SK-N-SH (cell line): Measurements from ENCODE around the gene NLK. TPM values are rescaled to one million over a fixed set of nuclear protein-coding genes. Genes with fewer than 3 reads are reported as not detected.

ENCODE experiments used
- CTCF ChIA-PET: fragments of 300-600, 350-600 bp; formaldehyde crosslinking; extraction: SDS; loops from one replicate; lab custom pipeline; 2021; lab: Yijun Ruan, JAX
- POLR2A ChIA-PET: fragments of 350-600 bp; sonication (Branson Sonifier 250); formaldehyde crosslinking; extraction: SDS; loops from one replicate; lab custom pipeline; 2020; ENCODE audit warnings: antibody characterized with exemption, inconsistent platforms; lab: Yijun Ruan, JAX
- DNase-seq: peaks from one replicate; pipeline ENCODE4 v3.0.0; 2012
- H2AFZ ChIP-seq: fragments of 200-600 bp; sonication (generic); 2 replicates; pipeline ENCODE4 v1.8.1; 2016; ENCODE audit warnings: antibody characterized with exemption, mild to moderate bottlenecking, low read depth
- H3F3A ChIP-seq: fragments of 200-600 bp; sonication (generic); replicated peaks from 2 replicates; pipeline ENCODE3; 2016; ENCODE audit warnings: antibody characterized with exemption, mild to moderate bottlenecking; ENCODE audit not compliant: insufficient read depth
- H3K27ac ChIP-seq, 2 experiments: fragments of 200-500 bp in 1 of 2; fragments of 200-600 bp in 1 of 2; sonication (Bioruptor generic) in 1 of 2; sonication (generic), shearing (Covaris generic) in 1 of 2; 2 replicates each; pipeline versions ENCODE4 v1.5.1 to v1.6.1; 2014 to 2016; ENCODE audit warnings: low read depth in 2 of 2, inconsistent platforms in 1 of 2, low read length in 1 of 2, mild to moderate bottlenecking in 1 of 2, mixed read lengths in 1 of 2
- H3K27me3 ChIP-seq: fragments of 200-600 bp; sonication (generic), shearing (Covaris generic); 2 replicates; pipeline ENCODE4 v1.6.1; 2016; ENCODE audit warnings: mixed run types; ENCODE audit not compliant: insufficient read depth
- H3K36me3 ChIP-seq, 2 experiments: fragments of 200-500 bp in 1 of 2; fragments of 200-600 bp in 1 of 2; sonication (Bioruptor generic) in 1 of 2; sonication (generic) in 1 of 2; replicated peaks in 1 of 2; 2 replicates each; pipeline versions ENCODE3 to v1.5.1; 2014 to 2016; ENCODE audit warnings: low read length in 1 of 2, mild to moderate bottlenecking in 1 of 2; ENCODE audit not compliant: insufficient read depth in 2 of 2, control insufficient read depth in 1 of 2
- H3K4me1 ChIP-seq, 2 experiments: fragments of 200-500 bp in 1 of 2; fragments of 200-600 bp in 1 of 2; sonication (Bioruptor generic) in 1 of 2; sonication (generic), shearing (Covaris generic) in 1 of 2; 2 replicates each; pipeline versions ENCODE4 v1.5.1 to v1.6.1; 2014 to 2016; ENCODE audit warnings: low read depth in 1 of 2, low read length in 1 of 2, mixed run types in 1 of 2; ENCODE audit not compliant: insufficient read depth in 2 of 2, control insufficient read depth in 1 of 2
- H3K4me2 ChIP-seq: fragments of 200-600 bp; sonication (generic), shearing (Covaris generic); 2 replicates; pipeline ENCODE4 v1.6.1; 2017; ENCODE audit warnings: mixed run types
- H3K4me3 ChIP-seq, 2 experiments: fragments of 200-500 bp in 1 of 2; fragments of 200-600 bp in 1 of 2; sonication (Bioruptor generic) in 1 of 2; sonication (generic), shearing (Covaris generic) in 1 of 2; 2 replicates each; pipeline versions ENCODE4 v1.5.1 to v1.8.1; 2014 to 2016; ENCODE audit warnings: low read depth in 2 of 2, inconsistent platforms in 1 of 2, low read length in 1 of 2, mild to moderate bottlenecking in 1 of 2, mixed read lengths in 1 of 2, moderate library complexity in 1 of 2
- H3K79me2 ChIP-seq: fragments of 200-600 bp; sonication (generic); 2 replicates; pipeline ENCODE4 v1.8.1; 2017; ENCODE audit warnings: mild to moderate bottlenecking; ENCODE audit not compliant: insufficient read depth
- H3K9ac ChIP-seq: fragments of 200-600 bp; sonication (generic); 2 replicates; pipeline ENCODE4 v1.6.1; 2017; ENCODE audit warnings: mixed run types
- H3K9me2 ChIP-seq: fragments of 200-600 bp; sonication (generic); 2 replicates; pipeline ENCODE4 v1.6.1; 2017; ENCODE audit warnings: mixed run types
- H3K9me3 ChIP-seq: fragments of 200-600 bp; sonication (generic); 2 replicates; pipeline ENCODE4 v1.6.1; 2017; ENCODE audit warnings: mixed run types, mild to moderate bottlenecking, moderate library complexity
- H4K20me1 ChIP-seq: fragments of 200-600 bp; sonication (generic); 2 replicates; pipeline ENCODE4 v1.6.1; 2017; ENCODE audit warnings: mild to moderate bottlenecking, mixed run types; ENCODE audit not compliant: insufficient read depth
- CHD2 ChIP-seq: fragments of 150-350 bp; IDR thresholded peaks from 2 replicates; pipeline ENCODE4 v1.6.1; 2018; ENCODE audit warnings: low read length; ENCODE audit not compliant: partially characterized antibody
- EP300 ChIP-seq, 2 experiments: IDR thresholded peaks; 2 replicates each; pipeline versions ENCODE4 v1.4.0 to v1.6.1; 2012; ENCODE audit warnings: borderline replicate concordance in 1 of 2, low read depth in 1 of 2, low read length in 1 of 2
- FOSL2 ChIP-seq: IDR thresholded peaks from 2 replicates; pipeline ENCODE4 v1.4.0; 2012; ENCODE audit warnings: low read depth, mild to moderate bottlenecking, moderate library complexity, borderline replicate concordance
- GATA2 ChIP-seq: sonication (generic); formaldehyde crosslinking; IDR thresholded peaks from 2 replicates; pipeline ENCODE4 v1.5.0; 2020; ENCODE audit warnings: mild to moderate bottlenecking, missing genetic modification reagents
- JUND ChIP-seq: IDR thresholded peaks from 2 replicates; pipeline ENCODE4 v1.4.0; 2012
- MAX ChIP-seq: IDR thresholded peaks from 2 replicates; pipeline ENCODE4 v1.4.0; 2012; ENCODE audit warnings: low read depth
- MEF2A ChIP-seq: IDR thresholded peaks from 2 replicates; pipeline ENCODE4 v1.4.0; 2012; ENCODE audit warnings: low read depth, borderline replicate concordance
- MXI1 ChIP-seq: IDR thresholded peaks from 2 replicates; pipeline ENCODE4 v1.6.1; 2012; ENCODE audit warnings: mild to moderate bottlenecking, low read depth, low read length, improper control_type of control experiment
- POLR2AphosphoS5 ChIP-seq: IDR thresholded peaks from 2 replicates; pipeline ENCODE4 v1.6.1; 2012; ENCODE audit warnings: low read depth, low read length
- RFX5 ChIP-seq: IDR thresholded peaks from 2 replicates; pipeline ENCODE4 v1.6.1; 2012; ENCODE audit warnings: mild to moderate bottlenecking, improper control_type of control experiment, low read length
- RXRA ChIP-seq: IDR thresholded peaks from 2 replicates; pipeline ENCODE4 v1.4.0; 2012; ENCODE audit warnings: low read depth, mild to moderate bottlenecking, borderline replicate concordance
- SMC3 ChIP-seq: IDR thresholded peaks from 2 replicates; pipeline ENCODE4 v1.6.1; 2012; ENCODE audit warnings: low read depth, low read length, improper control_type of control experiment
- TAF1 ChIP-seq: IDR thresholded peaks from 2 replicates; pipeline ENCODE4 v1.6.1; 2012; ENCODE audit warnings: low read depth, mild to moderate bottlenecking, low read length, moderate library complexity, borderline replicate concordance
- TCF12 ChIP-seq: IDR thresholded peaks from 2 replicates; pipeline ENCODE4 v1.4.0; 2012
- ZBTB33 ChIP-seq: IDR thresholded peaks from 2 replicates; pipeline ENCODE4 v1.4.0; 2012; ENCODE audit warnings: low read depth, borderline replicate concordance
- WGBS: methylation state at CpG from one replicate; pipeline ENCODE4 v1.1.6; 2017; ENCODE audit warnings: low lambda C conversion rate; 5-methylcytosine and 5-hydroxymethylcytosine counted together
- polyA plus RNA-seq, 3 experiments: library from polyadenylated mRNA; depleted of rRNA; stranded (reverse); fragments of >200 nt; gene quantifications; 2 replicates each; pipeline ENCODE4 v1.2.3, GENCODE V29; 2012
- TF ChIP-seq, protein P1 (sequence below): IDR thresholded peaks from 2 replicates; pipeline ENCODE4 v1.4.0; 2012; ENCODE audit warnings: low read depth, borderline replicate concordance
- TF ChIP-seq, protein P2 (sequence below): fragments of 150-350 bp; IDR thresholded peaks from 2 replicates; pipeline ENCODE4 v1.6.1; 2016; ENCODE audit warnings: mild to moderate bottlenecking, low read depth, low read length

Gene NLK
- polyA plus RNA-seq, 1 of the 3 experiments (the other 2 are of a cell fraction) = 12.3 TPM

GRCh38 chr17:28226563-28227315 lies 184.3 kb downstream of the NLK start:
- whole genome bisulfite sequencing = 81% methylated on average over 17 of the region's 28 CpGs
- no peaks in the 10 kb centered on the region for H3K79me2 ChIP-seq
- H2AFZ ChIP-seq = no peak overlapping the region
- no peaks in the 10 kb centered on the region for H3K9me2 ChIP-seq
- no peak for DNase-seq
- no peaks in the 10 kb centered on the region for H3F3A ChIP-seq
- no peak overlapping the region for H3K9ac ChIP-seq
- H3K27me3 ChIP-seq = no peaks in the 10 kb centered on the region; the same call in 1 of the 2 replicates
- H3K36me3 ChIP-seq = no peaks in the 10 kb centered on the region
- POLR2A ChIA-PET = no interaction called here
- TF ChIP-seq GATA2 = no peak
- TF ChIP-seq MXI1 = no peak
- TF ChIP-seq JUND = no peak
- no peak for TF ChIP-seq MEF2A
- TF ChIP-seq RFX5 = no peak
- no peak for TF ChIP-seq ZBTB33
- TF ChIP-seq POLR2AphosphoS5 = no peak
- TF ChIP-seq, protein P1, sequence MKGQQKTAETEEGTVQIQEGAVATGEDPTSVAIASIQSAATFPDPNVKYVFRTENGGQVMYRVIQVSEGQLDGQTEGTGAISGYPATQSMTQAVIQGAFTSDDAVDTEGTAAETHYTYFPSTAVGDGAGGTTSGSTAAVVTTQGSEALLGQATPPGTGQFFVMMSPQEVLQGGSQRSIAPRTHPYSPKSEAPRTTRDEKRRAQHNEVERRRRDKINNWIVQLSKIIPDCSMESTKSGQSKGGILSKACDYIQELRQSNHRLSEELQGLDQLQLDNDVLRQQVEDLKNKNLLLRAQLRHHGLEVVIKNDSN = no peak
- no peak for TF ChIP-seq TCF12
- TF ChIP-seq TAF1 = no peak
- TF ChIP-seq RXRA = no peak
- TF ChIP-seq CHD2 = no peak
- no peak for TF ChIP-seq EP300 (IDR thresholded peaks at IDR 0.05; ENCODE audit: borderline replicate concordance in 1 of 2, low read depth in 1 of 2, low read length in 1 of 2)
- no peak for TF ChIP-seq SMC3
- no peak for TF ChIP-seq FOSL2
- TF ChIP-seq, protein P2, sequence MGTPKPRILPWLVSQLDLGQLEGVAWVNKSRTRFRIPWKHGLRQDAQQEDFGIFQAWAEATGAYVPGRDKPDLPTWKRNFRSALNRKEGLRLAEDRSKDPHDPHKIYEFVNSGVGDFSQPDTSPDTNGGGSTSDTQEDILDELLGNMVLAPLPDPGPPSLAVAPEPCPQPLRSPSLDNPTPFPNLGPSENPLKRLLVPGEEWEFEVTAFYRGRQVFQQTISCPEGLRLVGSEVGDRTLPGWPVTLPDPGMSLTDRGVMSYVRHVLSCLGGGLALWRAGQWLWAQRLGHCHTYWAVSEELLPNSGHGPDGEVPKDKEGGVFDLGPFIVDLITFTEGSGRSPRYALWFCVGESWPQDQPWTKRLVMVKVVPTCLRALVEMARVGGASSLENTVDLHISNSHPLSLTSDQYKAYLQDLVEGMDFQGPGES = no peak
- no peak for TF ChIP-seq MAX
- H3K4me2 ChIP-seq = peak overlapping the region; percentile 81; the same call in 1 of the 2 replicates
- no peaks in the 10 kb centered on the region for H4K20me1 ChIP-seq
- CTCF ChIA-PET = interaction anchor here (0.9 to 11.7 kb wide), 4 partner anchors 22 to 333 kb away, joined by 3 to 93 read pairs (median 4); no protein-coding TSS in a partner anchor
- peaks cover 0 to 32% of the 10 kb centered on the region in 2 experiments; a peak in 1 of 4 replicates for H3K4me1 ChIP-seq
- H3K4me3 ChIP-seq = peak overlapping the region; percentile 54 to 58; a peak in 3 of 4 replicates
- H3K27ac ChIP-seq = no peak overlapping the region; a peak in 1 of 4 replicates
- no peaks in the 10 kb centered on the region for H3K9me3 ChIP-seq
